Hepatocyte (in vitro differentiated cells): Measurements from ENCODE around the gene ZNF680. TPM values are rescaled to one million over a fixed set of nuclear protein-coding genes. Genes with fewer than 3 reads are reported as not detected.

Source experiments
- DNase-seq: peaks from one replicate; pipeline ENCODE4 v3.0.0-alpha.2; 2016; ENCODE audit warnings: low spot score
- H2AFZ ChIP-seq: fragments of 200-600 bp; sonication (generic); 2 replicates; pipeline ENCODE4 v1.6.0; 2016; ENCODE audit warnings: antibody characterized with exemption, mild to moderate bottlenecking
- H3K27ac ChIP-seq: fragments of 200-600 bp; sonication (generic); 2 replicates; pipeline ENCODE4 v1.5.1; 2016; ENCODE audit warnings: mild to moderate bottlenecking
- H3K27me3 ChIP-seq: fragments of 200-600 bp; sonication (generic); 2 replicates; pipeline ENCODE4 v1.6.1; 2016
- H3K36me3 ChIP-seq: fragments of 200-600 bp; sonication (generic); replicated peaks from 2 replicates; pipeline ENCODE4 v1.5.1; 2016; ENCODE audit warnings: low read depth; ENCODE audit not compliant: insufficient read depth
- H3K4me1 ChIP-seq: fragments of 200-600 bp; sonication (generic); 2 replicates; pipeline ENCODE4 v1.5.1; 2016; ENCODE audit warnings: mild to moderate bottlenecking, moderate library complexity; ENCODE audit not compliant: insufficient read depth
- H3K4me2 ChIP-seq: fragments of 200-600 bp; sonication (generic); 2 replicates; pipeline ENCODE4 v1.6.0; 2016
- H3K4me3 ChIP-seq: fragments of 200-600 bp; sonication (generic); 2 replicates; pipeline ENCODE4 v1.5.1; 2016; ENCODE audit warnings: mild to moderate bottlenecking
- H3K79me2 ChIP-seq: fragments of 200-600 bp; sonication (generic); 2 replicates; pipeline ENCODE4 v1.6.0; 2017; ENCODE audit warnings: mild to moderate bottlenecking
- H3K9me2 ChIP-seq: fragments of 200-600 bp; sonication (generic); replicated peaks from 2 replicates; pipeline ENCODE4 v1.6.0; 2017; ENCODE audit warnings: mild to moderate bottlenecking; ENCODE audit not compliant: insufficient read depth
- H3K9me3 ChIP-seq: fragments of 200-600 bp; sonication (generic); 2 replicates; pipeline ENCODE4 v1.5.1; 2016; ENCODE audit warnings: low read depth, mild to moderate bottlenecking
- H4K20me1 ChIP-seq: fragments of 200-600 bp; sonication (generic); 2 replicates; pipeline ENCODE4 v1.6.0; 2016; ENCODE audit warnings: mild to moderate bottlenecking; ENCODE audit not compliant: insufficient read depth, poor library complexity, severe bottlenecking
- CTCF ChIP-seq: fragments of 200-600 bp; sonication (generic); IDR thresholded peaks from 2 replicates; pipeline ENCODE4 v1.5.1; 2016; ENCODE audit warnings: antibody characterized with exemption, mild to moderate bottlenecking; ENCODE audit not compliant: poor library complexity
- EZH2 ChIP-seq: fragments of 200-600 bp; sonication (generic); IDR thresholded peaks from 2 replicates; pipeline ENCODE4 v1.6.1; 2016; ENCODE audit warnings: antibody characterized with exemption, mild to moderate bottlenecking, borderline replicate concordance
- EZH2phosphoT487 ChIP-seq: fragments of 200-600 bp; sonication (generic); IDR thresholded peaks from one replicate; pipeline ENCODE4 v1.6.1; 2018; ENCODE audit warnings: antibody characterized with exemption, mild to moderate bottlenecking, low read depth, moderate library complexity; ENCODE audit not compliant: unreplicated experiment, severe bottlenecking
- WGBS: methylation state at CpG from one replicate; pipeline ENCODE4 v1.1.6; 2016; ENCODE audit warnings: low lambda C conversion rate; ENCODE audit errors: missing lambda C conversion rate; 5-methylcytosine and 5-hydroxymethylcytosine counted together
- polyA plus RNA-seq: library from polyadenylated mRNA; unstranded; fragments of >200 nt; fragmentation: Nextera tagmentation; extraction: Ambion mirVana; gene quantifications from 2 replicates; pipeline ENCODE4 v1.2.1, GENCODE V29; 2016
- total RNA-seq: library from RNA; depleted of rRNA; stranded (reverse); fragments of >200 nt; gene quantifications from 2 replicates; pipeline ENCODE4 v1.2.3, GENCODE V29; 2014

Gene ZNF680
- total and polyA plus RNA-seq, 2 experiments from 2014 or later, result not detected

GRCh38 chr7:64528770-64529169 lies 34.1 kb downstream of the ZNF680 start:
- Histone ChIP-seq H3K79me2 (no peaks in the 10 kb centered on the region), H3K9me3 (peaks cover 6% of the 10 kb centered on the region), H2AFZ (no peak overlapping the region), H4K20me1 (no peaks in the 10 kb centered on the region), H3K4me2 (no peak overlapping the region), H3K36me3 (no peaks in the 10 kb centered on the region), H3K9me2 (no peaks in the 10 kb centered on the region), H3K4me3 (no peak overlapping the region), H3K27ac (no peak overlapping the region), H3K27me3 (no peaks in the 10 kb centered on the region), H3K4me1 (no peaks in the 10 kb centered on the region)
- 65% methylated on average over 3 of the region's 3 CpGs for WGBS
- TF ChIP-seq EZH2phosphoT487, result no peak
- TF ChIP-seq CTCF, result no peak
- TF ChIP-seq EZH2, result no peak
- DNase-seq, result no peak

- H3K4me1 ChIP-seq, result no peaks in the 10 kb centered on the region
- peaks cover 8% of the 10 kb centered on the region for H3K9me3 ChIP-seq
- no peaks in the 10 kb centered on the region for H4K20me1 ChIP-seq
- H3K4me3 ChIP-seq, result no peak overlapping the region
- no peak for DNase-seq
- no peaks in the 10 kb centered on the region for H3K27me3 ChIP-seq
- no peaks in the 10 kb centered on the region for H3K9me2 ChIP-seq
- H3K79me2 ChIP-seq, result no peaks in the 10 kb centered on the region
- H3K4me2 ChIP-seq, result no peak overlapping the region
- no peak overlapping the region for H3K27ac ChIP-seq
- H3K36me3 ChIP-seq, result no peaks in the 10 kb centered on the region
- no peak overlapping the region for H2AFZ ChIP-seq
- TF ChIP-seq CTCF (no peak), EZH2 (no peak), EZH2phosphoT487 (no peak)
- WGBS, result 78% methylated on average over 2 of the region's 2 CpGs
These were observed 41.4 kb downstream of the ZNF680 start for GRCh38 chr7:64521409-64521984.

GRCh38 chr7:64516451-64516850 lies 46.4 kb downstream of the ZNF680 start:
- Histone ChIP-seq H3K27ac (no peak overlapping the region), H3K36me3 (no peaks in the 10 kb centered on the region), H3K9me3 (peaks cover 7% of the 10 kb centered on the region), H3K79me2 (no peaks in the 10 kb centered on the region), H2AFZ (no peak overlapping the region), H4K20me1 (no peaks in the 10 kb centered on the region), H3K4me1 (no peaks in the 10 kb centered on the region), H3K4me3 (no peak overlapping the region), H3K9me2 (no peaks in the 10 kb centered on the region), H3K4me2 (no peak overlapping the region), H3K27me3 (no peaks in the 10 kb centered on the region)
- no peak for DNase-seq
- TF ChIP-seq EZH2phosphoT487 (no peak), EZH2 (no peak), CTCF (no peak)
- 32% methylated on average over 2 of the region's 2 CpGs for WGBS
